ENCODE data around the gene GASK1A.

DNA sequence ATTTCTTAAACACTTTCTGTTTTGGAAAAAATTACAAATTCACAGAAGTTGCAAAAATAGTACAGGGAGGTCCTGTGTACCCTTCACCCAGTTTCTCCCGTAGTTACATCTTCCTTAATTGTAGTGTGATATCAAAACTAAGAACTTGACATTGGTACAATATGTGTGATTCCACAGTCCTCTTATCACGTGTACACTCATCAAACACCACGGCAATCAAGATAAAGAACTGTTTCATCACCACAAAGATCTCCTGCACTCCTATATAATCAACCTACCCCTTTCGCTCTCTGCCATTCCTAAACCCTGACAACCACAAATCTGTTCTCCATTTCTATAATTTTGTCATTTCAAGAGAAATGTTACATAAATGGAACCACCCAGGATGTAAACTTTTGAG, 95.4 kb downstream of the GASK1A start:
- TF ChIP-seq, protein P1, sequence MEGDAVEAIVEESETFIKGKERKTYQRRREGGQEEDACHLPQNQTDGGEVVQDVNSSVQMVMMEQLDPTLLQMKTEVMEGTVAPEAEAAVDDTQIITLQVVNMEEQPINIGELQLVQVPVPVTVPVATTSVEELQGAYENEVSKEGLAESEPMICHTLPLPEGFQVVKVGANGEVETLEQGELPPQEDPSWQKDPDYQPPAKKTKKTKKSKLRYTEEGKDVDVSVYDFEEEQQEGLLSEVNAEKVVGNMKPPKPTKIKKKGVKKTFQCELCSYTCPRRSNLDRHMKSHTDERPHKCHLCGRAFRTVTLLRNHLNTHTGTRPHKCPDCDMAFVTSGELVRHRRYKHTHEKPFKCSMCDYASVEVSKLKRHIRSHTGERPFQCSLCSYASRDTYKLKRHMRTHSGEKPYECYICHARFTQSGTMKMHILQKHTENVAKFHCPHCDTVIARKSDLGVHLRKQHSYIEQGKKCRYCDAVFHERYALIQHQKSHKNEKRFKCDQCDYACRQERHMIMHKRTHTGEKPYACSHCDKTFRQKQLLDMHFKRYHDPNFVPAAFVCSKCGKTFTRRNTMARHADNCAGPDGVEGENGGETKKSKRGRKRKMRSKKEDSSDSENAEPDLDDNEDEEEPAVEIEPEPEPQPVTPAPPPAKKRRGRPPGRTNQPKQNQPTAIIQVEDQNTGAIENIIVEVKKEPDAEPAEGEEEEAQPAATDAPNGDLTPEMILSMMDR (IDR thresholded peaks at IDR 0.05), result no peak
- TF ChIP-seq POLR2A (IDR thresholded peaks at IDR 0.05), result no peak

Measured in body of pancreas (tissue), 4 donors.